ENCODE measurements around the gene KLF6. TPM values are rescaled to one million over a fixed set of nuclear protein-coding genes. Genes with fewer than 3 reads are reported as not detected.

Gene KLF6
- total RNA-seq, 1 experiment from 2014 or later, result 70.1 TPM

GRCh38 chr10:3814838-3815220, 29.8 kb upstream of the KLF6 start:
- H3K27ac ChIP-seq (ENCODE audit: low read depth, low read length, poor library complexity, severe bottlenecking), result no peak overlapping the region
- ChIA-PET CTCF (no interaction called here), POLR2A (ENCODE audit: low non-redundant PET) (no interaction called here)
- no peaks in the 10 kb centered on the region for H3K27me3 ChIP-seq (replicated peaks; ENCODE audit: insufficient read depth, low read depth, low read length, poor library complexity)
- intact Hi-C loops (cut with micrococcal nuclease; ENCODE audit: unreplicated experiment), result no loop called here
- TF ChIP-seq CTCF (conservative IDR thresholded peaks at IDR 0.05; ENCODE audit: low read depth, low read length) (no peak), EZH2 (IDR thresholded peaks at IDR 0.05; ENCODE audit: borderline replicate concordance, low read depth, low read length, poor library complexity, severe bottlenecking) (no peak)
- no peak overlapping the region for H3K4me3 ChIP-seq (ENCODE audit: low read depth, low read length, poor library complexity, severe bottlenecking)
- H3K9me3 ChIP-seq (ENCODE audit: low read depth, low read length, poor library complexity, severe bottlenecking), result no peaks in the 10 kb centered on the region
- H3K4me1 ChIP-seq (ENCODE audit: insufficient read depth, low read length, poor library complexity, severe bottlenecking), result peaks cover 13% of the 10 kb centered on the region
- no TSS peak for BruUV-seq (replicated peaks)
- DNase-seq (ENCODE audit: low spot score), result no peak
- H3K36me3 ChIP-seq (ENCODE audit: insufficient read depth, low read length, poor library complexity, severe bottlenecking), result no peaks in the 10 kb centered on the region

- no peak for DNase-seq (ENCODE audit: low spot score)
Measured at GRCh38 chr10:3813986-3814837, 29.2 kb upstream of the KLF6 start.

GRCh38 chr10:3813267-3813666, 28.3 kb upstream of the KLF6 start:
- no peak overlapping the region for H3K4me3 ChIP-seq (ENCODE audit: low read depth, low read length, poor library complexity, severe bottlenecking)
- peaks cover 16% of the 10 kb centered on the region for H3K4me1 ChIP-seq (ENCODE audit: insufficient read depth, low read length, poor library complexity, severe bottlenecking)
- TF ChIP-seq EZH2 (IDR thresholded peaks at IDR 0.05; ENCODE audit: borderline replicate concordance, low read depth, low read length, poor library complexity, severe bottlenecking), result no peak
- TF ChIP-seq CTCF (conservative IDR thresholded peaks at IDR 0.05; ENCODE audit: low read depth, low read length), result no peak
- ChIA-PET CTCF (no interaction called here), POLR2A (ENCODE audit: low non-redundant PET) (no interaction called here)
- H3K27me3 ChIP-seq (replicated peaks; ENCODE audit: insufficient read depth, low read depth, low read length, poor library complexity), result no peaks in the 10 kb centered on the region
- no peak for DNase-seq (ENCODE audit: low spot score)
- H3K27ac ChIP-seq (ENCODE audit: low read depth, low read length, poor library complexity, severe bottlenecking), result no peak overlapping the region
- no peaks in the 10 kb centered on the region for H3K9me3 ChIP-seq (ENCODE audit: low read depth, low read length, poor library complexity, severe bottlenecking)
- intact Hi-C loops (cut with micrococcal nuclease; ENCODE audit: unreplicated experiment), result no loop called here
- no TSS peak for BruUV-seq (replicated peaks)
- H3K36me3 ChIP-seq (ENCODE audit: insufficient read depth, low read length, poor library complexity, severe bottlenecking), result no peaks in the 10 kb centered on the region

More at GRCh38 chr10:3813986-3814837, 29.2 kb upstream of the KLF6 start:
- no TSS peak for BruUV-seq (replicated peaks)
- TF ChIP-seq CTCF (conservative IDR thresholded peaks at IDR 0.05; ENCODE audit: low read depth, low read length) (no peak), EZH2 (IDR thresholded peaks at IDR 0.05; ENCODE audit: borderline replicate concordance, low read depth, low read length, poor library complexity, severe bottlenecking) (no peak)
- H3K27ac ChIP-seq (ENCODE audit: low read depth, low read length, poor library complexity, severe bottlenecking), result no peak overlapping the region
- intact Hi-C loops (cut with micrococcal nuclease; ENCODE audit: unreplicated experiment), result no loop called here
- H3K4me1 ChIP-seq (ENCODE audit: insufficient read depth, low read length, poor library complexity, severe bottlenecking), result peaks cover 13% of the 10 kb centered on the region
- no peak overlapping the region for H3K4me3 ChIP-seq (ENCODE audit: low read depth, low read length, poor library complexity, severe bottlenecking)
- no peaks in the 10 kb centered on the region for H3K36me3 ChIP-seq (ENCODE audit: insufficient read depth, low read length, poor library complexity, severe bottlenecking)
- no peaks in the 10 kb centered on the region for H3K27me3 ChIP-seq (replicated peaks; ENCODE audit: insufficient read depth, low read depth, low read length, poor library complexity)
- ChIA-PET POLR2A (ENCODE audit: low non-redundant PET) (no interaction called here), CTCF (no interaction called here)
- no peaks in the 10 kb centered on the region for H3K9me3 ChIP-seq (ENCODE audit: low read depth, low read length, poor library complexity, severe bottlenecking)

Data from A673 (cell line).